Endothelial cell (in vitro differentiated cells): ENCODE results near the gene LRTM2. TPM values are rescaled to one million over a fixed set of nuclear protein-coding genes. Genes with fewer than 3 reads are reported as not detected.

Experiments used
- DNase-seq: peaks from one replicate; pipeline ENCODE4 v3.0.0; 2021; ENCODE audit warnings: low spot score
- H3K27ac Mint-ChIP-seq: one replicate; pipeline ENCODE4 v1.8.0; 2021; ENCODE audit warnings: mixed read lengths, inconsistent platforms; ENCODE audit not compliant: unreplicated experiment
- H3K27me3 Mint-ChIP-seq: one replicate; pipeline ENCODE4 v1.8.0; 2021; ENCODE audit warnings: mild to moderate bottlenecking, moderate library complexity, mixed read lengths, inconsistent platforms; ENCODE audit not compliant: unreplicated experiment
- H3K36me3 Mint-ChIP-seq: one replicate; pipeline ENCODE4 v1.8.0; 2021; ENCODE audit warnings: mild to moderate bottlenecking, low read depth, mixed read lengths, inconsistent platforms; ENCODE audit not compliant: unreplicated experiment
- H3K4me1 Mint-ChIP-seq: one replicate; pipeline ENCODE4 v1.8.0; 2021; ENCODE audit warnings: mild to moderate bottlenecking, mixed read lengths, inconsistent platforms; ENCODE audit not compliant: unreplicated experiment
- H3K4me3 Mint-ChIP-seq: one replicate; pipeline ENCODE4 v1.8.0; 2021; ENCODE audit warnings: mild to moderate bottlenecking, mixed read lengths, inconsistent platforms; ENCODE audit not compliant: unreplicated experiment
- H3K9me3 Mint-ChIP-seq: one replicate; pipeline ENCODE4 v1.8.0; 2021; ENCODE audit warnings: mixed read lengths, inconsistent platforms; ENCODE audit not compliant: unreplicated experiment
- total RNA-seq: library from RNA; stranded (reverse); fragmentation: NEBNext Ultra II Directional; extraction: Animal tissue kit (Norgen Biotek cat#: 25700); gene quantifications from one replicate; pipeline ENCODE4 v1.2.1, GENCODE V29; 2021; ENCODE audit not compliant: unreplicated experiment
- TF ChIP-seq, protein P1 (sequence below): fragments of 200-600 bp; sonication (generic); IDR thresholded peaks from one replicate; pipeline ENCODE4 v1.5.0; 2021; ENCODE audit warnings: antibody characterized with exemption; ENCODE audit not compliant: unreplicated experiment

LRTM2 gene
- total RNA-seq, 1 donor from 2014 or later, result not detected

DNA sequence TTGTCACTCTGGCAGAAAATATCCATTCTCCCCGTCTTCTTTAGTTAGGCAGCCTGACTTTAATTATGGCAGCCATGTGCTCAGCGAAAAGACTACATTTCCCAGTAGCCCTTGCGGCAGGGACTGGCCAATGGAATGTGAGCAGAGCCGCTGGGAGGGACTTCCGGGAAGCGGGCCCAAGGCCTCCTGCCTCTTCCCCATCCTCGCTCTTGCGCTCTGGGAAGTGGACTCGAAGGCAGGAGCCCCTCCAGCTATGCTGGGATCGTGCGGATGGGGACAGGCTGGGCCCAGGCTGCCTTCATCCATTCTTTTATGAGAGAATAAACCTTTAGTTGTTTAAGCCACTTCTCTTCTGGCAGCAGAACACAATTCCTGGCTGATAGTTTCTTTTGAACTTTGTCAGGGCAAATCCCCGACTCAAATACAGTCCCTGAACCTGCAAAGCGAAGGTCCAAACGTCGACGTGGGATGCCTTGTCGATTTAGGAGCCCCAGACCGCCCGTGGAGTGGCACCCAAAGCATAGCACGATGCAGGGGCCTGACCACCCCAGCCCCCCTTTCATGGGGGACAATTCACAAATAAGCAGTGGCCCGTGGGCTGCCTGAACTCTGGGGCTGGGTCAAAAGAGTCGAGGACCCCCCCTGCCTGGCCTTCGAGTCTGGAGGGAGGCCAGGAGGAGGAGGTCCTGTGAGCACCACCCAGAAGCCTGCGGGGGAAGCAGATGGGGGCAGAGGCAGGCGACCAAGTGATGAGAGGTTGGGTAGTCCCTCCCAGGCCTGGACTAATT is 15.6 kb upstream of the LRTM2 start:
- Mint-ChIP-seq H3K36me3 (peaks cover 7% of the 10 kb centered on the region), H3K27ac (no peak overlapping the region), H3K9me3 (no peaks in the 10 kb centered on the region), H3K27me3 (peaks cover 5% of the 10 kb centered on the region), H3K4me3 (no peak overlapping the region), H3K4me1 (no peaks in the 10 kb centered on the region)
- peak; percentile 83 for DNase-seq
- TF ChIP-seq, protein P1, sequence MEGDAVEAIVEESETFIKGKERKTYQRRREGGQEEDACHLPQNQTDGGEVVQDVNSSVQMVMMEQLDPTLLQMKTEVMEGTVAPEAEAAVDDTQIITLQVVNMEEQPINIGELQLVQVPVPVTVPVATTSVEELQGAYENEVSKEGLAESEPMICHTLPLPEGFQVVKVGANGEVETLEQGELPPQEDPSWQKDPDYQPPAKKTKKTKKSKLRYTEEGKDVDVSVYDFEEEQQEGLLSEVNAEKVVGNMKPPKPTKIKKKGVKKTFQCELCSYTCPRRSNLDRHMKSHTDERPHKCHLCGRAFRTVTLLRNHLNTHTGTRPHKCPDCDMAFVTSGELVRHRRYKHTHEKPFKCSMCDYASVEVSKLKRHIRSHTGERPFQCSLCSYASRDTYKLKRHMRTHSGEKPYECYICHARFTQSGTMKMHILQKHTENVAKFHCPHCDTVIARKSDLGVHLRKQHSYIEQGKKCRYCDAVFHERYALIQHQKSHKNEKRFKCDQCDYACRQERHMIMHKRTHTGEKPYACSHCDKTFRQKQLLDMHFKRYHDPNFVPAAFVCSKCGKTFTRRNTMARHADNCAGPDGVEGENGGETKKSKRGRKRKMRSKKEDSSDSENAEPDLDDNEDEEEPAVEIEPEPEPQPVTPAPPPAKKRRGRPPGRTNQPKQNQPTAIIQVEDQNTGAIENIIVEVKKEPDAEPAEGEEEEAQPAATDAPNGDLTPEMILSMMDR, result no peak

DNA sequence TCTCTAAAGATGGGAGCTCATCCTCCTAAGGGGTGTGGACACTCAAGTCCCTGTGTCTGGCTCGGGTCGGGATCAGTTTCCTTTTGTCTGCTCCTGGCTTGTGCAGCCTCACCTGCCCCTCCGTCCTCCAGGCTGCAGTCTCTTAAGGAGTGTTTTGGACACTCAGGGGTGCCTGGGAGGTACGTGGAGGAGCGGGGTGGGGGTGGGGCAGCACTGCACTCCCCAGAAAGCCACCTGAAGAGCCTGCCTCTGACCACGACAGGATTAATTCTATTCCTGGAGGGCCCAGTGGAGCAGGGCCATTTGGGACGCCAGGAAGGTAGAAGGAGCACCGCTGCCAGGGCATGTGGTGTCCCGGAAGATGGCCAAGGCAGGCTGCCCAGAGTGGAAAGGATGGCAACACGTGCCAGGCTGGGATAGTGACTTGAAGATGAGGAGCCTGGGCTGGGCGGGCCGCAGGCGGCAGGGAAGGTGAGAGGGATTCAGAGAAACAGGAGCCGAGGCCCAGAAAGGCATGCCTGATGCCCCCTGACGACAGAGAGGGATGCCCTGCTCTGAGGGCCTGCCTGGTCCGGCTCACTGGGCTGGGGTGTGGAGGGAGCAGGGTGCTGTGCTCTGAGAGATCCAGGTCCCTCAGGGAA is 14.8 kb upstream of the LRTM2 start:
- Mint-ChIP-seq H3K27me3 (peaks cover 5% of the 10 kb centered on the region), H3K4me1 (no peaks in the 10 kb centered on the region), H3K36me3 (peaks cover 7% of the 10 kb centered on the region), H3K27ac (no peak overlapping the region), H3K9me3 (no peaks in the 10 kb centered on the region), H3K4me3 (no peak overlapping the region)
- TF ChIP-seq, protein P1, result no peak
- no peak for DNase-seq

DNA sequence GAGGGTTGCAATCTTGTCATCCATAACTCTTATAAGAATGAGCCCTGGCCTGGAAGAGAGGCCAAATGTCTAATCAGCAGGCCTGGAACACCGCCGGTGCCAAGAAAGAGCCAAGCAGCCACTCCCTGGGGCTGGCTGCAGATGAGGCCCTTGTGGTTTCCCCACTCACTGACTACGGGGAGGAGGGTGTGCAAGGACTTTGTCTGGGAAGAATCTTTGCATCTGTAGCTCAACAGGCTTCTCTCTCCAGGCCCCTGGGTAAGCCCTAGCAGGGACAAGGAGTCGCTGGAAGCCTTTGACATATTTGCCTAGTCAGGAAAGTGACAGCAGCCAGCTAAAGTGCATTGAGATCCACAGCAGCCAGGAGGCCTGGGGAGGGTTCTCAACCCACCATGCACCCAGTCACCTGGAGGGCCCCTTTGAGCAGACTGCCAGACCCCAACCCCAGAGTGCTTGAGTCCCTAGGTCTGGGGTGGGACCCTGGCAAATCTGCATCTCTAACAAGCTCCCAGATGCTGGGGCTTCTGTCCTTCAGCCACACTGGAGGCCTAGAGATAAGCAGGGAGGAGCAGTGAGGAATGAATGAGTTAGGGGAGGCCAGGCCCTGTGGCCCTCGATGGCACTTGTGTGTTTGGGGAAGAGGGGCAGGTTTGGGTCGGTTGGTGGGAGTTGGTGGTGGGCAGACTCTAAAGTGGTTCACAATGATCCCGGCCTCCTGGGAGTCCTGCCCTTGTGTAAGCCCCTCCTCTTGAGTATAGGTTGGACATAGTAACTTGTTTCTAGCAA is 13.9 kb upstream of the LRTM2 start:
- no peak overlapping the region for H3K4me3 Mint-ChIP-seq
- H3K36me3 Mint-ChIP-seq, result peaks cover 7% of the 10 kb centered on the region
- H3K27me3 Mint-ChIP-seq, result peaks cover 5% of the 10 kb centered on the region
- TF ChIP-seq, protein P1, result no peak
- no peaks in the 10 kb centered on the region for H3K4me1 Mint-ChIP-seq
- no peak overlapping the region for H3K27ac Mint-ChIP-seq
- H3K9me3 Mint-ChIP-seq, result no peaks in the 10 kb centered on the region
- DNase-seq, result no peak

DNA sequence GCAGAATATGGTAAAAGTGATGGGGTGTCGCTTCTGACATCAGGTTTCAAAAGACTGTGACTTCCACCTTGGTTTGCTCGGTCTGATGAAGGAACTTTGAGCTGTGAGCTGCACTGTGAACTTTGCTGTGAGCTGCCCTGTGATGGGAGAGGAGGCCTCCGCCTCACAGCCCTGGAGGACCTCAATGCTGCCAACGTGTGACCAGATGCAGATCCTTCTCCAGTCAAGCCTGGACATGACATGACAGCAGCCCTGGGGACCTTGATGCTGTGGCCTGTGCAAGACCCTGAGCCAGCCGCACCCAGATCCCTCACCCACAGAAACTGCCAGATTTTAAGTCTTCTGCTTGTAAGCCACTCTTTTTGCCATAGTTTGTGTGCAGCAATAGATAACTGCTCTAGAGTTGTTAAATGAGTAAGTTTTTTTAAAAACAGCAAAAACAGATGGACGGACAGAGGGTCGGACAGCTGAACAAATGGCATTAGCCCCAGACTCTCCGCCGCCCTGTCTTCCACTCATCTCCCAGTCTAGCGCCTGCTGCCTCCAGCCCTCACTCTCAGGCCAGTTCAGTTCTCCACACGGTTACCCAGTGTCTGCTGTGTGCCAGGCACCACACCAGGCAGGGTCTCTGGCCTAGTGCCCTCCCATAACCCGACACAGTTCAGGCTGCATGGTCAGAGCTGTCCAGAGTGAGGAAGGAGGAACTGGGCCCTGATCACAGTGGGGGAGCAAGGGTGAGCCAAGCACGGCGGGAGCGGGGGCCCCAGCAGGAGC is 13.1 kb upstream of the LRTM2 start:
- Mint-ChIP-seq H3K4me1 (no peaks in the 10 kb centered on the region), H3K27me3 (peaks cover 5% of the 10 kb centered on the region), H3K36me3 (peaks cover 2% of the 10 kb centered on the region), H3K4me3 (no peak overlapping the region), H3K27ac (no peak overlapping the region), H3K9me3 (no peaks in the 10 kb centered on the region)
- TF ChIP-seq, protein P1, result no peak
- no peak for DNase-seq
